ENCODE results near the gene INSR.

GRCh38 chr19:7122701-7123100 is 171.5 kb downstream of the INSR start:
- TF ChIP-seq CTCF (IDR thresholded peaks at IDR 0.05; ENCODE audit: extremely low read depth in 1 of 2, insufficient read depth in 1 of 2, low read depth in 1 of 2, low read length in 2 of 2) (no peak), POLR2AphosphoS5 (IDR thresholded peaks at IDR 0.05; ENCODE audit: insufficient read depth, low read depth, low read length) (no peak), POLR2A (IDR thresholded peaks at IDR 0.05; ENCODE audit: low read depth, low read length) (no peak), EZH2 (IDR thresholded peaks at IDR 0.05; ENCODE audit: borderline replicate concordance, low read depth, low read length, severe bottlenecking) (no peak), JUN (IDR thresholded peaks at IDR 0.05; ENCODE audit: borderline replicate concordance, insufficient read depth, insufficient read length, low read depth) (no peak)

Data from endothelial cell of umbilical vein (primary cell).